Uterus (tissue), 4 donors: ENCODE measurements around the gene SRBD1. TPM values are rescaled to one million over a fixed set of nuclear protein-coding genes. Genes with fewer than 3 reads are reported as not detected.

Experiments used
- DNase-seq, 2 donors: peaks; one replicate each; pipeline ENCODE4 v3.0.0-alpha.2; 2019 to 2020
- H3K27ac ChIP-seq, 2 donors: fragments of 200-600 bp; sonication (generic); 1 replicate in 1 of 2; 2 replicates in 1 of 2; pipeline ENCODE4 v1.5.1; 2016 to 2018
- H3K27me3 ChIP-seq, 2 donors: fragments of 200-600 bp; sonication (generic); one replicate each; pipeline ENCODE4 v1.5.1; 2018 to 2019; ENCODE audit warnings: control low read depth in 1 of 2
- H3K36me3 ChIP-seq, 2 donors: fragments of 200-600 bp; sonication (generic); one replicate each; pipeline ENCODE4 v1.5.1; 2019; ENCODE audit warnings: control low read depth in 1 of 2
- H3K4me1 ChIP-seq, 2 donors: fragments of 200-600 bp; sonication (generic); one replicate each; pipeline ENCODE4 v1.5.1; 2018 to 2019; ENCODE audit warnings: control low read depth in 1 of 2
- H3K4me3 ChIP-seq, 2 donors: fragments of 200-600 bp; sonication (generic); 1 replicate in 1 of 2; 2 replicates in 1 of 2; pipeline ENCODE4 v1.5.1; 2018 to 2019; ENCODE audit warnings: mild to moderate bottlenecking in 1 of 2
- H3K9me3 ChIP-seq, 2 donors: fragments of 200-600 bp; sonication (generic); one replicate each; pipeline ENCODE4 v1.5.1; 2019; ENCODE audit warnings: control low read depth in 1 of 2
- CTCF ChIP-seq, 4 experiments: fragments of 200-600 bp in 2 of 4; fragments of 450-650 bp in 2 of 4; sonication (generic) in 2 of 4; IDR thresholded peaks; one replicate each; pipeline ENCODE4 v1.5.1; 2016 to 2019; ENCODE audit warnings: antibody characterized with exemption in 4 of 4, mild to moderate bottlenecking in 2 of 4, moderate library complexity in 1 of 4
- POLR2A ChIP-seq, 2 donors: fragments of 450-650 bp; IDR thresholded peaks; one replicate each; pipeline ENCODE4 v1.6.1; 2016; ENCODE audit warnings: antibody characterized with exemption in 2 of 2, mild to moderate bottlenecking in 1 of 2, moderate library complexity in 1 of 2
- intact Hi-C: fragments of 100-400 bp; cut with DNase I; formaldehyde crosslinking; loops from one replicate; pipeline ENCODE4 v1.15.1; 2023; ENCODE audit warnings: low total_unique reads
- total RNA-seq, 4 donors: library from RNA; depleted of rRNA in 3 of 4; stranded (reverse); fragments of >200 nt in 3 of 4; gene quantifications; one replicate each; pipeline versions ENCODE4 v1.1.0 to v1.2.4, GENCODE V29; 2014 to 2023
- donor health status: DM: yes; HTN: yes; CAD: no.

SRBD1 gene
- total RNA-seq, 4 donors from 2014 or later = 13.1 to 65.8 (median 34.0) TPM

GRCh38 chr2:45442026-45442425 is 169.0 kb downstream of the SRBD1 start:
- intact Hi-C loops = no loop called here

GRCh38 chr2:45441571-45441970 is 169.5 kb downstream of the SRBD1 start:
- Histone ChIP-seq H3K4me1 (no peaks in the 10 kb centered on the region), H3K36me3 (no peaks in the 10 kb centered on the region), H3K27ac (no peak overlapping the region), H3K9me3 (no peaks in the 10 kb centered on the region), H3K4me3 (no peak overlapping the region), H3K27me3 (no peaks in the 10 kb centered on the region)
- TF ChIP-seq POLR2A (IDR thresholded peaks at IDR 0.05) (no peak), CTCF (IDR thresholded peaks at IDR 0.05) (no peak)
- DNase-seq = no peak
- intact Hi-C loops = no loop called here

More at GRCh38 chr2:45442026-45442425, 169.0 kb downstream of the SRBD1 start:
- Histone ChIP-seq H3K27me3 (no peaks in the 10 kb centered on the region), H3K27ac (no peak overlapping the region), H3K9me3 (no peaks in the 10 kb centered on the region), H3K4me1 (no peaks in the 10 kb centered on the region), H3K36me3 (no peaks in the 10 kb centered on the region), H3K4me3 (no peak overlapping the region)
- TF ChIP-seq POLR2A (IDR thresholded peaks at IDR 0.05) (no peak), CTCF (IDR thresholded peaks at IDR 0.05) (no peak)
- no peak for DNase-seq

GRCh38 chr2:45439788-45440773 is 171.0 kb downstream of the SRBD1 start:
- Histone ChIP-seq H3K9me3 (no peaks in the 10 kb centered on the region), H3K27ac (no peak overlapping the region), H3K4me1 (no peaks in the 10 kb centered on the region), H3K4me3 (no peak overlapping the region), H3K27me3 (no peaks in the 10 kb centered on the region), H3K36me3 (no peaks in the 10 kb centered on the region)
- no peak for DNase-seq
- intact Hi-C loops = no loop called here
- TF ChIP-seq POLR2A (IDR thresholded peaks at IDR 0.05) = no peak
- no peak for TF ChIP-seq CTCF (IDR thresholded peaks at IDR 0.05)

- no peak for TF ChIP-seq POLR2A (IDR thresholded peaks at IDR 0.05)
These were observed 172.0 kb downstream of the SRBD1 start for GRCh38 chr2:45438872-45439665.

GRCh38 chr2:45436456-45436855 is 174.6 kb downstream of the SRBD1 start:
- Histone ChIP-seq H3K36me3 (no peaks in the 10 kb centered on the region), H3K27me3 (no peaks in the 10 kb centered on the region), H3K4me3 (no peak overlapping the region), H3K27ac (no peak overlapping the region), H3K9me3 (no peaks in the 10 kb centered on the region), H3K4me1 (no peaks in the 10 kb centered on the region)
- DNase-seq = no peak
- no peak for TF ChIP-seq CTCF (IDR thresholded peaks at IDR 0.05)
- intact Hi-C loops = no loop called here

More at GRCh38 chr2:45438872-45439665, 172.0 kb downstream of the SRBD1 start:
- DNase-seq = no peak
- Histone ChIP-seq H3K9me3 (no peaks in the 10 kb centered on the region), H3K27me3 (no peaks in the 10 kb centered on the region), H3K4me3 (no peak overlapping the region), H3K4me1 (no peaks in the 10 kb centered on the region), H3K27ac (peak overlapping the region in 1 of 2 donors; percentile 19), H3K36me3 (no peaks in the 10 kb centered on the region)
- intact Hi-C loops = no loop called here
